Measurements from ENCODE around the gene WAC. TPM values are rescaled to one million over a fixed set of nuclear protein-coding genes. Genes with fewer than 3 reads are reported as not detected.
"Not testable (repeated sequence)": the region's sequence is repeated elsewhere in the genome, so short reads cannot be mapped to it uniquely, and the experiment has no call there.

The WAC gene
- polyA plus RNA-seq (2013, experiment 1 of 2; ENCODE audit: insufficient read length), result 86.4 TPM
- polyA plus RNA-seq (2013, experiment 2 of 2; ENCODE audit: insufficient read length), result 101 TPM

DNA sequence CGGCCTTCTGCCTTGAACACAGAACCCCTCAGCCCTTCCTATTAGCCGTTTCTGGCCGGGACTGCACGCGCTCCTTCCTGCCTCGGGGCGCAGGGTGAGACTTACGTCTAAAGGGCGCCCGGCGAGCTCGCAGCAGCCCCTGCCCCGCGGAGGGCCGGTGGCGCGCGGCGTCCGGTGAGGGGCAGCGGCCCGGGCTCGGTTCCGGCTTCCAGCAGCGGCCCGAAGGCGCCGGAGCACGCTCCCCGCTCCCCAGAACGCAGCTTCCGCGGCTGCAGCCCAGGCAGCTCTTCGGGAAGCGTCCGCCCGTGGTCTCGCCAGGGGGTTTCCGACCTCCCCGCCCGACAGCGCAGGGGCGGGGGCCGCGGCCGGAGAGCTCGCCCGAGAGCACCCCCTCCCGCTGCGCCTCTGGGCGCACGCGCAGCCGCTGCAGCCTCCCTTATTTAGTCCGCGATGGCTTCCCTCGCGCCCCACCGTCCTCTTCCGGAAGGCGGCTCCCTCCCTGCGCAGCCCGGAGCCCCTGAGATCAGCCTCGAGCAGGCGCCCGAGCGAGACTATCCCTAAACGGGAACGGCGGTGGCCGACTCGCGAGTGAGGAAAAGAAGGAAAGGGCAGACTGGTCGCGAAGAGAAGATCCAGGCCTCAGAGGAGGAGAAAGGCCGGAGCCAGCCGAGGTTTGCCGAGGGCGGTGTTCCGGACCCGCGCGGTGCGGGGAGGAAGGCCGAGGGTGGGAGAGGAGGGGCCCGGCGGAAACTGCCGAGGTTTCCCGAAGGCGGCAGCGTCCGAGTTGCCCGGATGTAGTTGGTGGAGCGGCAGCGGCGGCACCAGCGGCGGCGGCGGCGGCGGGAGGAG is at the start of gene WAC:
Gene WAC, plus strand, starts transcription at position 782 of the 849 bp plus-strand sequence. CDS start 462 bp downstream, outside the sequence.
- peak; percentile 95 for DNase-seq

- no peak for DNase-seq
Measured at GRCh38 chr10:28489206-28489605, 43.7 kb upstream of the WAC start.

DNA sequence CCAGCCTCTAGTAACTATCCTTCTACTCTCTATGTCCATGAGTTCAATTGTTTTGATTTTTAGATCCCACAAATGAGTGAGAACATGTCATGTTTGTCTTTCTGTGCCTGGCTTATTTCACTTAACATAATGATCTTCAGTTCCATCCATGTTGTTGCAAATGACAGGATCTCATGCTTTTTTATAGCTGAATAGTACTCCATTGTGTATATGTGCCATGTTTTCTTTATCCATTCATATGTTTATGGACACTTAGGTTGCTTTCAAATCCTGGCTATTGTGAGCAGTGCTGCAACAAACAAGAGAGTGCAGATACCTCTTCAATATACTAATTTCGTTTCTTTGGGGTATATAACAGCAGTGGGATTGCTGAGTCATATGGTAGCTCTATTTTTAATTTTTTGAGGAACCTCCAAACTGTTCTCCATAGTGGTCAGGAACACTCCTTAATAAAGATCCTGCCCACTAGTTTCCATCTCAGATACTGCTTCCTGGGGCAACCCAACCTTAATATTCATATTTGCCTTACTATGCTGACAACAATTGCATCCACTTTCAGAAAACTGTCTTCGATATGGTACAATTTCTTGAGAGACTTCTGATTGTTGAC is 42.6 kb upstream of the WAC start:
- not testable (repeated sequence) for DNase-seq

- no peak for DNase-seq
Measured at GRCh38 chr10:28492116-28492920, 40.6 kb upstream of the WAC start.

GRCh38 chr10:28494420-28494819 is 38.5 kb upstream of the WAC start:
- DNase-seq, result no peak

DNA sequence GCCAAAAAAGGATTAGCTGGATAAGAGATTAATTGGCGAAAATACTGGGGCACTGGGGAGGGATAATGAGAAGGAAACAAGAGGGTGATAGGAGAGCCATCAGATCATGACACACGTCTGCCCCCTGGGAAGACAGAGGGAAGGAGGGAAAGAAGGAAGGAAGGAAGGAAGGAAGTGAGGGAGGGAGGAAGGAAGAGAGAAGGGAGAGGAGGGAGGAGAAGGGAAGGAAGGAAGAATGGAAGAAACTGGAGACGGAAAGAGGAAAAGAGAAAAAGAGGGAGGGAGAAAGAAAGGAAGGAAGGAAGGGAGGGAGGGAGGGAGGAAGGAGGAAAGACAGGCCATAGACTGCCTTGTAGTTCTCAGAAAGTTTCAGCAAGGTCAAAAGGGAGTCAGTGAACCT is 37.8 kb upstream of the WAC start:
- no peak for DNase-seq

DNA sequence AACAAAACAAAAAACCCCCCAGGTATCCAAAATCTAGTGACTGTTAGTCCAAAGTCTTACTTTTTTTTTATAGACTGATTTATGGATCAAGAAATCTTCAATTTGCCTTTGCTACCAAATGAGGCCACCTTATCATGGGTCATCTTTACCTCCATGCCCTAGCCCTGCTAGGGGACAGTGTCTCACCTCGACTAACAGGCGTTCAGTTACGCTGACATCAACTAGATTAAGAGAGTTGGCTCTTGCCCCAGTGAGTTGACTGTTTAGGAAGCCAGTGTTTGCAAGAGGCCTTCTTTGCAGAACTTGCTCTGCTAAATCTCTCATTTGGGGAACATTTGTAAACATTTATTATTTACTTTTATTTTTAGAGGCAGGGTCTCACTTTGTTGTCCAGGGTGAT is 36.9 kb upstream of the WAC start:
- no peak for DNase-seq

DNA sequence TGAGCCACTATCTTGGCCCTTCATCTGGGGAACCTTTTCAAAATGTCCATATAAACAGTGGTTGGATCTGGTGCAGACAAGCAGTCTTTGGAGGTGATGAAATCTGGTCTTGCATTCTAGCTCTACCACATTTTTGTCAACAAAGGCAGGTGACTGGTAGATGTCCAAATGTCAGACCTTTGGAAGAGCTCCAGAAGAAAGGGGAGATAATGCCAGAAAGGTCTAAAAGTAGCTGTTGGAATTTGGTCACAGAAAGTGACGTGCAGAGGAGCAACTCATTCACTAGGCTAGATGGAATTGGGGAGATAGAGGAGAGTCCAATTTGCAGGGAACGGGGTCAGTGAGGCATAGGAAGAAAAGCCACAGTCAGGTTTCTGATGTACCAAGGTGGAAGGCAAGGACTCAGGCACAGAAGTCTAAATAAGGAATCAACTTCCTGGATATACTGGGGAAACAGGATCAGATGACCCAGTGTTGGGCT is 36.4 kb upstream of the WAC start:
- DNase-seq, result no peak

DNA sequence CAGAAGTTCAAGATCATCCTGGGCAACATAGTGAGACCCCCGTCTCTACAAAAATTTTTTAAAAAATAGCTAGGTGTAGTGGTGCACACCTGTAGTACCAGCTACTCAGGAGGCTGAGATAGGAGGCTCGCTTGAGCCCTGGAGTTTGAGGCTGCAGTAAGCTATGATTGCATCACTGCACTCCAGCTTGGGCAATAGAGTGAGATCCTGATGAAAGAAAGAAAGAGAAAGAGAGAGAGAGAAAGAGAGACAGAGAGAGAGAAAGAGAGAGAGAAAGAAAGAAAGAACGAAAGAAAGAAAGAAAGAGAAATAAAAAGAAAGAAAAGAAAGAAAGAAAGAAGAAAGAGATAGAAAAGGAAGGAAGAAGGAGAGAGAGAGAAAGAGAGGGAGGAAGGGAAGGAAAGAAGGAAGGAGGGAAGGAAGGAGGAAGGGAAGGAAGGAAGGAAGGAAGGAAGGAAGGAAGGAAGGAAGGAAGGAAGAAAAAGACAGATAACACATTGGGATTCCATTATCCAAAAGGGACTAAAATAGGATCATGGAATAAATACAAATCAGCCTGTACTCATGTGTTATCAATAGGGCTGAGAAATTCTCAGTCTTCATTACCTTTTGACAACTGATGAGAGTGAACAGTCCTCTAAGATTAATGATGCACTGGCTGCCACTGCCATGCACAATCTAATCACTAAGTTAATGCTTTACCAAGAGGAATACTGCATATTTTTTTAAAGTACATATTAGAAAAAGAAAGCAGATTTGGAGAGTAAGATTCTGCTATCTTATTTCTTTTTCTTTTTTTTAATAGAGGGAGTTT is 35.4 kb upstream of the WAC start:
- no peak for DNase-seq

DNA sequence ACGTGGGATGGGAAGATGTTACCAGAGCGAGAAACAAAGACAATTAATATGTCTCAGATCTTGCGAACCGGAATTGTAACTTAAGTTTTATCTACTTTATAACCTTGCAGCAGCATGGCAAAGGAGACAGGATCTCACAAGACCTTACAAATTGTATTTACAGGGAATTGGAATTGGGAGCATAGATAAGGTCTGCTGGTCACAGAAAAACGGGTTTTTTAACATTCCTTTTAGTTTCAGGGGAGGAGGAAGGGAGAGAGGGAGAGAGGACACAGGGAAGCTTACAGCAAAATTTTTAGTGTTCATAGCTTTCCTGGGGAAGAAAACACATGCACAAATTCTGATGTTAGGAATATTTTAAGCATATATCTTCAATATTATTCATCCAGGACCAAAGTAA is 32.7 kb upstream of the WAC start:
- DNase-seq, result not testable (repeated sequence)

- DNase-seq, result peak; percentile 23
Measured at GRCh38 chr10:28503114-28503513, 29.8 kb upstream of the WAC start.

DNA sequence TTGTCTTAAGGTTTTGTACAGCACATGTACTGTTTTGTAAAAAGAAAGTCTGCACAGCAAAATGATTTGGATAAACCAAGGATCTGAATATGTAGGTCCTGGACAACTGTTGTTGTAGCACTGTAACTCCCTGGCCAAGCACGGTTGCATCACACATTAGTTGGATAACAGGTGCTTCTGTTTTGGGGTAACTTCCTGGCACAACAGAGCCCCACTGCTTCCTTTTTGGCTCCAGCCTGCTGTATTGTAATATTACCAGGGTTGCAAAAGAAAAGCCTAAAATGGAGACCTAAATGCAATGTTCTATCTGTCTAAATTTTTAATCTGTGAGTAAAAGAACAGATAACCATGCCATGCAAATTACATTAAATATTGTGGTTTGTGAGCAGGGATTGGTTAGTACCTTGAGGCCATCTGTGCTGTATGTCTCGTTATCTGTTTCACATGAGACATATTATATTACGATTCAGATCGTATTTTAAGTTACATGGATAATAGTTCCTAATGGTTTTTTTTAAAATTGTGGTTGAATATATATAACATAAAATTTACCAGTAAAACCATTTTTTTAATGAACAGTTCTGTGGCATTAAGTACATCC is 27.5 kb upstream of the WAC start:
- DNase-seq, result no peak

GRCh38 chr10:28508304-28508925 is 24.5 kb upstream of the WAC start:
- no peak for DNase-seq

GRCh38 chr10:28509286-28509685 is 23.6 kb upstream of the WAC start:
- no peak for DNase-seq

GRCh38 chr10:28514648-28515047 is 18.3 kb upstream of the WAC start:
- no peak for DNase-seq

GRCh38 chr10:28520346-28520745 is 12.6 kb upstream of the WAC start:
- no peak for DNase-seq

GRCh38 chr10:28520828-28521227 is 12.1 kb upstream of the WAC start:
- peak; percentile 64 for DNase-seq

GRCh38 chr10:28521961-28522360 is 11.0 kb upstream of the WAC start:
- not testable (repeated sequence) for DNase-seq

DNA sequence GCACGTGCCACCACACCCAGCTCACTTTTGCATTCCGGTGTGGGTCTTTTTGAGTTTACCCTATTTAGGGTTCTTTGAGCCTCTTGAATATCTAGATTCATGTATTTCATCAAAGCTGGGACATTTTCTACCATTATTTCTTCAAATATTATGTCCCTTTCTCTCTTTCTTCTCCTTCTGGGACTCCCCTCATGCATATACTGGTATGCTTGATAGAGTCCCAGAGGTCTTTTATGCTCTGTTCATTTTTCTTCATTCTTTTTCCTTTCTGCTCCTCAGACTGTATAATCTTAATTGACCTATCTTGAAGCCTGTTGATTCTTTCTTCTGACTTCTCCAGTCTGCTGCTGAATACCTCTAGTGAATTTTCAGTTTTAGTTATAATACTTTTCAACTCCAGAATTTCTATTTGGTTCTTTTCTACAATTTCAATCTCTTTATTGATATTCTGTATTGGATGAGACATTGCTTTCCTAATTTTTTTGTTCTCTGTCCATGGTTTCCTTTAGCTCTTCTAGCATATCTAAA is 9.1 kb upstream of the WAC start:
- DNase-seq, result no peak

DNA sequence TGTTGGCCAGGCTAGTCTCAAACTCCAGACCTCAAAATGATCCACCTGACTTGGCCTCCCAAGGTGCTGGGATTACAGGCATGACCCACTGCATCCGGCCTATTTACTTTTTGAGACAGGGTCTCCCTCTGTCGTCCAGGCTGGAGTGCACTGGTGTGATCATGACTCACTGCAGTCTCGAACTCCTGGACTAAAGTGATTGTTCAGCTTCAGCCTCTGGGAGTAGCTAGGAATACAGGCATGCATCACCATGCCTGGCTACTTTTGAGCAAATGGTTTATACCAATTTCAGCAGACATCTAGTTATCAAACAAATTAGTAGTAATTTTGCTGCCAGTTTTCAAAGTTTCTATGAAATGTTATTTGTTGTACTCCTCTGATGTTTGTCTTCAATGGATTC is 2.2 kb upstream of the WAC start:
- DNase-seq, result no peak

DNA sequence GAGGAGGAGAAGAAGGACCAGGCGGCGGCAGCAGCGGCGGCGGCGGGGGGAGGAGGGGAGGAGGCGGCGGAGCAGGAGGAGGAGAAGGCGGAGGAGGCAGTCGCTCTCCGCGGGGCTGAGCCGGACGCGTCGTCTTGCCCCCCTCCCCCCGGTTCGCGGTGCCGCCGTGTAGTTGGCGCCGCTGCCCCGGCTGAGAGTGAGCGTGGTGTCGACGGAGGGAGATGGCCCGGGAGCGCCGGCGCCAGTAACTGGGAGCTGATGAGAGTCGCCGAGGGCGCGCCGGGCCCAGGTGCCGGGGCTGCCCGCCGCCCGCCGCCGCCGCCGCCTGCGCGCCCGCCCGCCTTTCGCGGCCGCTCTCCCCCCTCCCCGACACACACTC is 257 bp downstream of the WAC start:
- DNase-seq, result no peak

All from fibroblast of skin of scalp (primary cell).